GM04503 (cell line): ENCODE results near the gene IER2.
"Not testable (repeated sequence)": the region's sequence is repeated elsewhere in the genome, so short reads cannot be mapped to it uniquely, and the experiment has no call there.

Source experiments
- DNase-seq: peaks from one replicate; pipeline ENCODE4 v3.0.0-alpha.2; 2012; ENCODE audit warnings: low read depth

The IER2 gene

DNA sequence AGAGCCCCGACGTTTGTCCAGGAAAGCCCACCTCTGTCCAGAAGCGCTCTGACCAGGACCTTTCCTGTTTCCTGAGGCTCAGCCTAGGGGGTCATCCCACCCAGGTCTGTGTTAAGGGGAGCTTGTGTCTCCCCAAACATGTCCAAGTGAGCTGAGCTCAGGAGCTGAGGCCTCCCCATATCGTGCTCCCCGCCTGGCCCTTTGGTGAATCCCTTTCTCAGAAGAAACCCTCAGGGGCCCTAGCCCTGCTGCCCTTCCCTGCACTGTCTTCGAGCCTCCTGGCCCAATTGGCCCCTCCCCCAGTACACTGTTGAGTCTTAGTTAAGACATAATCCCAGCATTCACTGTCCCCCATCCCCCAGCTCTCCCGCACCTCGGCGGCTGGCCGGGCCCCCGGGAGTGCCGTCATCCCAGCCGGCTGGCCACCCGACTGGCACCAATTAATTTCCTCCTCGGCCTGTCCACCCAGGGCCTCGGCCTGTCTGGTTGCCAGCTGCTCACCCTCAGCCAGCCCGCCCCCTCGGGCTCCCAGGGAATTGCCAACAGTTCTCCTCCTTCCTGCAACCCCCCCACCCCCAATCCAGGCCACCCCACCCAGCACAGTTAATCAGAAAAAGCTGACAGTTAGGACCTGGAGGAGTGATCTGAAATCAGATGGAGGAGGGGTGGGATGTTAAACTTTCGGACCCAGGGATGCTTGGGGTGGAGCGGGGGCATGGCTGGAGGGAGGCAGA lies 13.6 kb downstream of the IER2 start:
- no peak for DNase-seq

DNA sequence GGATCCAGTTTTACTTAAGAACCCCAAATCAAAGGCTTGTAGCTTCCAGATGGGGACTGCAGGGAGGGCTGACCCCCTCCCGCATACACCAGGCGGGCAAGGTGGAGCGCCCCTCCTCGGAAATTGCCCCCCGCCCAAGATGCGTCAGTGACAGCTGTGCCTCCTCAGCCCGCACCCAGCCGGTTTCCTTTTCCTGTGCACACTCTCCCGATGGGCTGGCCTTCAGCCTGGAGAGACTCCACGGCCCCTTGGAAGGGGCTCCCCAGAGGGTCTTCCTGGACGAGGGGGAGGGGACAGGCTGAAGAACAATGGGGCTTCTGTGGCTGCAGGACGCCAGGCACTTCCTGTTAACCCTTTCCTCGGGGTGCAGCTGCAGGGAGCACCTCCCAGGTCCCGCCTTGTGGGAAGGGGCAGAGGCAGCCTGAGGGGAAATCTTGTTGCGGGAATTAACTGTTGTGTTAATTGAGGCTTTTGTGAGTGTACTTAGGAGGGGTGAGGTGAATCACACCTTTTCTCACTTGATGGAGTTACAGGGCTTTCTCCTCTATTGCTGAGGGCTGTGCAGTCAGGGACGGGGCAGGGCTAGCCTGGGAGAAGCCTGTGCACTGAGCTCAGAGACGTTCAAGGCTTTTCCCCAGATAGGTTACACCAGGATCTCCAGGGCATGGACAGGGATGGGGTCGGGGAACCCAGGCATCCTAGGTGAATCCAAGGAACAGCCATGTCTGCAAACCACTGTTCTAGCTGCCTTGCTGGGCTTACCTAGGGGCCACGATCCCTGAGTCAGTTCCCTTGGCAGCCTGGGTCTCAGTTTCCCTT lies 14.3 kb downstream of the IER2 start:
- DNase-seq = no peak

DNA sequence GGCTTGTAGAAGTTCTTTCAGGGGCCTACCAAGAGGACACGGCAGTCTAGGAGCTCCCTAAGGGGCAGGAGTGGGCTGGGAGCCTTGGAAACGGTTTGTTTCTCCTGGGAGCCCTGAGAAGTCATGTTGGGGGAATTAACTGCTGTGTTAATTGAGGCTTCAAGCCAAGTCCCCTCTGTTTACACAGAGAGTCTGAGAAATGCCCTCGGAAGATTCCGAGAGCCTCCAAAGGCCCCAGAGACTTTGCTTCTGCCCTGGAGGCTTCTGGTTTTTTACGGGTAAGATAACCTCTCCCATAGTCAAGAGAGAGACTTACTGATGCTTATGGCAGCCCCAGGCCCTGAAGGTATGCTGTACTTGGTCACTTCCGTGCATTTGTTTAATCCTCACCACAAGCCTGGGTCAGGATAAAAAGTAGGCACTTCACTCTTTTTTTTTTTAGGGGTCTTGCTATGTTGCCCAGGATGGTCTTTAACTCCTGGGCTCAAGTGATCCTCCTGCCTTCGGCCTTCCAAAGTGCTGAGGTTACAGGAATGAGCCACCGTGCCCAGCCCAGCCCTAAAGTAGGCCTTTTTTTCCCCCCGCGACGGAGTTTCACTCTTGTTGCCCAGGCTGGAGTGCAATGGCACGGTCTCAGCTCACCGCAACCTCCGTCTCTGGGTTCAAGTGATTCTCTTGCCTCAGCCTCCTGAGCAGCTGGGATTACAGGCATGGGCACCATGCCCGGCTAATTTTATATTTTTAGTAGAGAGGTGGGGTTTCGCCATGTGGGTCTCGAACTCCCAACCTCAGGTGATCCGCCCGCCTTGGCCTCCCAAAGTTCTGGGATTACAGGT lies 15.2 kb downstream of the IER2 start:
- no peak for DNase-seq

- not testable (repeated sequence) for DNase-seq
Measured at GRCh38 chr19:13166151-13166550, 15.9 kb downstream of the IER2 start.

DNA sequence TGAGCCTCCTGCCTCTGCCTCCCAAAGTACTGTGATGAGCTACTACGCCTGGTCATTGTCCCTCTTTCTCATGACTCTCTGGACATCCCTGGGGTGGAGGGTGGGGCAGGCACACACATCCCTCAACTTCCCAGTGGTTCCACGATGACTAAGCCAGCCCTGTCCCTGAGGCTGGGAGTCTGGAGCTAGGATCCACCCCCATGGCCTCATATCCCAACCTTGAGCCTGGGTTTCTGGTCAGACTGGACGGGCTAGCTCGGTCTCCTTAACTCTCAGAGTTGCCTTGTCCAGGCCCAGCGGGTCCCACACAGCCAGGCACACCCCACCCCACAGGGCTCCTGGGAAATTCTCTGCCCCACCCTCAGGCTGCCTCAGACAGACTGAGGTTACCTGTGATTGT lies 19.6 kb downstream of the IER2 start:
- no peak for DNase-seq

GRCh38 chr19:13171146-13171545 lies 20.9 kb downstream of the IER2 start:
- no peak for DNase-seq

GRCh38 chr19:13172346-13173138 lies 22.3 kb downstream of the IER2 start:
- no peak for DNase-seq

DNA sequence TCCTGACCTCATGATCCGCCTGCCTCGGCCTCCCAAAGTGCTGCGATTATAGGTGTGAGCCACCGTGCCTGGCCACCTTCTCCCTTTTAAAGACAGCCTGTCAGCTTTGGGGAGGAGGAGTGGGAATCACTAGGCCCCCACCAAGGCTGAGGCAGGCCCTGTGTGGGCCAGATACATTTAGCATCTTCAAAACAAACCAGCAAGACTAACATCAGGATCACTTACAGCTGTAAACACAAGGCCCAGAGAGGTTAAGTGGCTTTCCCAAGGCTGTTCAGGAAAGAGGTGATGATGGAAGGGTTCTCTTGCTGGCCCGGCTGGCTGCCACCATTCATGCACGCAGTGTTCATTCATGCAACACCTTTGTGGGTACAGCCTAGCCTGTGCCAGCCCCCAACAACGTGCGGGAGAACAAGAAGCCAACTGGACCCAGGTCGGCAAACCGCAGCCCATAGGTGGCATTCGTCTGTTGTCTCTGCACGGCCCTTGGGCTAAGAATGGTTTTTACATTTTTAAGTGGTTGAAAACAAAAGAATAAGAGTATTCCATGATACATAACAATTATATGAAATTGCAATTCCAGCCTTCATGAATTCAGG lies 23.0 kb downstream of the IER2 start:
- DNase-seq = no peak

DNA sequence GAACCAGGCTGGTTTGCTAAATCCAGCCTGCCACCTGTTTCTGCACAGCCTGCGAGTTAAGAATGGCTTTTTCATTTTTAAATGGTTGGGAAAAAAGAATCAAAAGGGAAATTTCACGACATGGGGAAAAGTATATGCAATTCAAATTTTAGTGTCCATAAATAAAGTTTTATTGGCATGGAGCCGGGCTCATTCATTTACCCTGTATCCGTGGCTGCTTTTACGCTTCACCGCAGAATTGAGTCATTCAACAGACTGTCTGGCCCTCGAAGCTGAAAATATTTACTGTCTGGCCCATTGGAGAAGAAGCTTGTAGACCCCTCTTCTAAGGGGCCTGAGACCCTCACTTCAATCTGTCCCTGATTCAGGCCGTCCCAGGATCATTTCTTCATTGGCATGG lies 26.1 kb downstream of the IER2 start:
- no peak for DNase-seq

DNA sequence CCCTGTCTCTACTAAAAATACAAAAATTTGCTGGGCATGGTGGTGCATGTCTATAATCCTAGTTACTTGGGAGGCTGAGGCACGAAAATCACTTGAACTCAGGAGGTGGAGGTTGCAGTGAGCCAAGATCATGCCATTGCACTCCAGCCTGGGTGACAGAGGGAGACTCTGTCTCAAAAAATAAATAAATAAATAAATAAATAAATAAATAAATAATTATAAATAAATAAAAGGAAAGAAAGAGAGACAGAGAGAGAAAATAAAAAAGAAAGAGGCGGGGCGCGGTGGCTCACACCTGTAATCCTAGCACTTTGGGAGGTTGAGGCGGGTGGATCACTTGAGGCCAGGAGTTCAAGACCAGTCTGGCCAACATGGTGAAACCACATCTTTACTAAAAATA lies 27.4 kb downstream of the IER2 start:
- DNase-seq = not testable (repeated sequence)

GRCh38 chr19:13178291-13178690 lies 28.1 kb downstream of the IER2 start:
- not testable (repeated sequence) for DNase-seq

- no peak for DNase-seq
Measured at GRCh38 chr19:13181747-13182388, 31.7 kb downstream of the IER2 start.

- DNase-seq = not testable (repeated sequence)
Measured at GRCh38 chr19:13184926-13185325, 34.7 kb downstream of the IER2 start.

DNA sequence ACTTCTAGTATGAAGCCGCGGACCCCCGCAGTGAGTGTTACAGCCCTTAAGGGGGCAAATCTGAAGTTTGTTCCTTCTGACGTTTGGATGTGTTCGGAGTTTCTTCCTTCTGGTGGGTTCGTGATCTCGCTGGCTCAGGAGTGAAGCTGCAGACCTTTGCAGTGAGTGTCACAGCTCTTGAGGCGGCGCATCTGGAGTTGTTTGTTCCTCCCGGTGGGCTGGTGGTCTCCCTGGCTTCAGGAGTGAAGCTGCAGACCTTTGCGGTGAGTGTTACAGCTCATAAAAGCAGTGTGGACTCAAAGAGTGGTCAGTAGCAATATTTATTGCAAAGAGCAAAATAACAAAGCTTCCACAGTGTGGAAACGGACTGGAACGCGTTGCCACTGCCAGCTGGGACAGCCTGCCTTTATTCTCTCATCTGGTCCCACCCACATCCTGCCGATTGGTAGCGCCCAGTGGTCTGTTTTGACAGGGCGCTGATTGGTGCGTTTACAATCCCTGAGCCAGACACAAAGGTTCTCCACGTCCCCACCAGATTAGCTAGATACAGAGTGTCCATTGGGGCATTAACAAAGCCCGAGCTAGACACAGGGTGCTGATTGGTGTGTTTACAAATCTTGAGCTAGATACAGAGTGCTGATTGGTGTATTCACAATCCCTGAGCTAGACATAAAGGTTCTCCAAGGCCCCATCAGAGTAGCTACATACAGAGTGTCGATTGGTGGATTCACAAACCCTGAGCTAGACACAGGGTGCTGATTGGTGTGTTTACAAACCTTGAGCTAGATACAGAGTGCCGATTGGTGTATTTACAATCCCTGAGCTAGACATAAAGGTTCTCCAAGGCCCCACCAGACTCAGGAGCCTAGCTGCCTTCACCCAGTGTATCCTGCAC lies 35.8 kb downstream of the IER2 start:
- not testable (repeated sequence) for DNase-seq

DNA sequence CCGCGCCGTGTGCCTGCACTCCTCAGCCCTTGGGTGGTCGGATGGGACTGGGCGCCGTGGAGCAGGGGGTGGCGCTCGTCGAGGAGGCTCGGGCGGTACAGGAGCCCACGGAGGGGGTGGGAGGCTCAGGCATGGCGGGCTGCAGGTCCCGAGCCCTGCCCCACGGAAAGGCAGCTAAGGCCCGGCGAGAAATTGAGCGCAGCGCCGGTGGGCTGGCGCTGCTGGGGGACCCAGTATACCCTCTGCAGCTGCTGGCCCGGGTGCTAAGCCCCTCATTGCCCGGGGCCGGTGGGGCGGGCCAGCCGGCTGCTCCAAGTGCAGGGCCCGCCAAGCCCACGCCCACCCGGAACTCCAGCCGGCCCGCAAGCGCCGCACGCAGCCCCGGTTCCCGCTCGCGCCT lies 36.5 kb downstream of the IER2 start:
- DNase-seq = not testable (repeated sequence)

GRCh38 chr19:13187419-13187818 lies 37.2 kb downstream of the IER2 start:
- no peak for DNase-seq

- DNase-seq = no peak
Measured at GRCh38 chr19:13189600-13189999, 39.4 kb downstream of the IER2 start.

GRCh38 chr19:13190781-13191540 lies 40.8 kb downstream of the IER2 start:
- DNase-seq = no peak

GRCh38 chr19:13195678-13196077 lies 45.5 kb downstream of the IER2 start:
- DNase-seq = no peak
